ENCODE data around the gene WNK1. TPM values are rescaled to one million over a fixed set of nuclear protein-coding genes. Genes with fewer than 3 reads are reported as not detected.

WNK1 gene
- total and polyA plus RNA-seq, 7 donors, result 40.7 to 272 (median 230) TPM

DNA sequence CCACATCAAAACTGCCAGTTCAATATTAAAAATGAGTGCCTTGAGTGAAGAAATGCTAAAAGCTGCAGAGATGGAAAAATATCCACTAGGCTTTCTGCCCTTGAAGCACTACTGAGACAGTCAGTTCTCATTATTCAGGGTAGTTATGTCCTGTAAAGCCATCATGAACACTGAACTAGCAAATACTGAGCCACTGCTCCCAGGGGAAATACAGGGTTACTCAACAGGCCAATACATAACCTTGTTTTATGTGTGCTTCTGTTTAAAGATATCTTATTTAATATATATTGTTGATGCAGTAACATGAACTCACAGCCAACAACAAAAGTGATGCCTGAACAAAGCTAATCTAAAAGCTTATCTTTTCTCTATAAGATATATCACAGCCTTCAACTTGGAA lies 193.8 kb downstream of the WNK1 start:
- peak overlapping the region; percentile 97 for H3K27ac ChIP-seq
- TF ChIP-seq CTCF (IDR thresholded peaks at IDR 0.05), result no peak
- ATAC-seq (no peak), DNase-seq (no peak)
- no peak overlapping the region for H3K4me3 ChIP-seq
- H3K4me1 ChIP-seq, result peaks cover 44% of the 10 kb centered on the region
- H3K9me3 ChIP-seq, result no peaks in the 10 kb centered on the region
- no peaks in the 10 kb centered on the region for H3K27me3 ChIP-seq (ENCODE audit: insufficient read depth in 3 of 3, low read length in 2 of 3)
- intact Hi-C loops (cut with DNase I), result loop anchor here (10.0 kb wide), 2 partner anchors 191 to 301 kb away; partner anchors contain the start of gene WNK1 (in 1 of the 2)
- peaks cover 3 to 16% of the 10 kb centered on the region in 2 donors for H3K36me3 ChIP-seq (ENCODE audit: insufficient read depth in 1 of 2, low read depth in 1 of 2)

GRCh38 chr12:946631-947030 lies 194.3 kb downstream of the WNK1 start:
- H3K4me3 ChIP-seq, result no peak overlapping the region
- TF ChIP-seq CTCF (IDR thresholded peaks at IDR 0.05), result no peak
- 80 to 87% (median 82%) methylated on average over 6 of the region's 6 CpGs for WGBS, 3 donors
- ATAC-seq (no peak), DNase-seq (no peak)
- peak overlapping the region; percentile 97 for H3K27ac ChIP-seq
- H3K4me1 ChIP-seq, result peaks cover 44% of the 10 kb centered on the region
- intact Hi-C loops (cut with DNase I), result loop anchor here (10.0 kb wide), 2 partner anchors 192 to 302 kb away; partner anchors contain the start of gene WNK1 (in 1 of the 2)
- peaks cover 3 to 16% of the 10 kb centered on the region in 2 donors for H3K36me3 ChIP-seq (ENCODE audit: insufficient read depth in 1 of 2, low read depth in 1 of 2)
- H3K9me3 ChIP-seq, result no peaks in the 10 kb centered on the region
- no peaks in the 10 kb centered on the region for H3K27me3 ChIP-seq (ENCODE audit: insufficient read depth in 3 of 3, low read length in 2 of 3)

DNA sequence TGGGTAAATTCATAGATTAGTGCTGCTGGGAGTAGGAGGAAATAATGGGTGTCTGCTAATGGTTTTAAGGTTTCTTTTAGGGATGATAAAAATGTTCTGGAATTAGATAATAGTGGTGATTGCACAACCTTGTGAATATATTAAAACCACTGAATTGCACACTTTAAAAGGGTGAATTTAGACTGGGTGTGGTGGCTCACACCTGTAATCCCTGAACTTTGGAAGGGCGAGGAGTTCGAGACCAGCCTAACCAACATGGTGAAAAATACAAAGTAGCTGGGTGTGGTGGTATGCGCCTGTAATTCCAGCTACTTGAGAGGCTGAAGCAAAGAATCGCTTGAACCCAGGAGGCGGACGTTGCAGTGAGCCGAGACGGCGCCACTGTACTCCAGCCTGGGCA lies 195.9 kb downstream of the WNK1 start:
- no peaks in the 10 kb centered on the region for H3K9me3 ChIP-seq
- intact Hi-C loops (cut with DNase I), result loop anchor here (2.0 to 10.0 kb wide), 3 partner anchors 193 to 377 kb away; partner anchors contain the start of gene WNK1 (in 1 of the 2)
- DNase-seq (no peak), ATAC-seq (no peak)
- H3K4me1 ChIP-seq, result peaks cover 32% of the 10 kb centered on the region
- peak overlapping the region; percentile 97 for H3K27ac ChIP-seq
- H3K36me3 ChIP-seq (ENCODE audit: insufficient read depth in 1 of 2, low read depth in 1 of 2), result peaks cover 3 to 9% of the 10 kb centered on the region in 2 donors
- TF ChIP-seq CTCF (IDR thresholded peaks at IDR 0.05), result no peak
- peak overlapping the region; percentile 95 for H3K4me3 ChIP-seq
- H3K27me3 ChIP-seq (ENCODE audit: insufficient read depth in 3 of 3, low read length in 2 of 3), result no peaks in the 10 kb centered on the region
- WGBS, 3 donors, result 82 to 86% (median 85%) methylated on average over 9 of the region's 9 CpGs

GRCh38 chr12:949453-950191 lies 197.2 kb downstream of the WNK1 start, which contains the start of gene RAD52:
Gene RAD52, minus strand, starts transcription at chr12:949694. Its CDS starts 16,636 bp downstream, at chr12:933058.
- Histone ChIP-seq H3K9me3 (no peaks in the 10 kb centered on the region), H3K4me1 (peaks cover 21% of the 10 kb centered on the region), H3K4me3 (peak within 1 kb of the TSS; percentile 95), H3K36me3 (ENCODE audit: insufficient read depth in 1 of 2, low read depth in 1 of 2) (no peaks in the 10 kb centered on the region), H3K27ac (peak within 1 kb of the TSS; percentile 97), H3K27me3 (ENCODE audit: insufficient read depth in 3 of 3, low read length in 2 of 3) (no peaks in the 10 kb centered on the region)
- intact Hi-C loops (cut with DNase I), result loop anchor here (2.0 to 10.0 kb wide), 5 partner anchors 132 to 382 kb away; partner anchors contain the start of gene WNK1 (in 1 of the 2)
- peak; percentile 99 for TF ChIP-seq CTCF (IDR thresholded peaks at IDR 0.05)
- ATAC-seq, result peak; percentile 93 to 94 (median 94)
- peak; percentile 98 to 99 for DNase-seq
- 0 to 1% (median 0%) methylated on average over 51 to 58 of the region's 58 CpGs for WGBS, 3 donors
